OCI-LY1 (cell line): ENCODE results near the gene PTPRN2.

Experiments
- H2AFZ ChIP-seq: fragments of 200-600 bp; sonication (generic), shearing (Covaris generic); 2 replicates; pipeline ENCODE4 v1.6.0; 2014; ENCODE audit warnings: antibody characterized with exemption, mild to moderate bottlenecking, low read length
- H3F3A ChIP-seq: fragments of 200-600 bp; sonication (generic), shearing (Covaris generic); 2 replicates; pipeline ENCODE4 v1.6.0; 2014; ENCODE audit warnings: mild to moderate bottlenecking, antibody characterized with exemption, low read length, moderate library complexity; ENCODE audit not compliant: insufficient read depth
- H3K27ac ChIP-seq: fragments of 200-600 bp; sonication (generic); 2 replicates; pipeline ENCODE4 v1.5.1; 2014; ENCODE audit warnings: low read length, mixed run types, mild to moderate bottlenecking, low read depth; ENCODE audit not compliant: poor library complexity, severe bottlenecking
- H3K27me3 ChIP-seq: fragments of 200-600 bp; sonication (generic); 2 replicates; pipeline ENCODE4 v1.6.0; 2014; ENCODE audit warnings: antibody characterized with exemption, mild to moderate bottlenecking, low read length, moderate library complexity; ENCODE audit not compliant: insufficient read depth
- H3K36me3 ChIP-seq: fragments of 200-600 bp; sonication (generic); 2 replicates; pipeline ENCODE4 v1.6.1; 2014; ENCODE audit warnings: mild to moderate bottlenecking, antibody characterized with exemption, low read length, moderate library complexity, mixed read lengths; ENCODE audit not compliant: insufficient read depth
- H3K4me1 ChIP-seq: fragments of 200-600 bp; sonication (generic); 2 replicates; pipeline ENCODE4 v1.5.1; 2014; ENCODE audit warnings: mild to moderate bottlenecking, low read length, moderate library complexity; ENCODE audit not compliant: insufficient read depth, severe bottlenecking
- H3K4me2 ChIP-seq: fragments of 200-600 bp; sonication (generic), shearing (Covaris generic); 2 replicates; pipeline ENCODE4 v1.6.1; 2014; ENCODE audit warnings: low read length
- H3K4me3 ChIP-seq: fragments of 200-600 bp; sonication (generic); 2 replicates; pipeline ENCODE4 v1.5.1; 2014; ENCODE audit warnings: low read length, low read depth, mild to moderate bottlenecking, mixed read lengths; ENCODE audit not compliant: poor library complexity, severe bottlenecking
- H3K79me2 ChIP-seq: fragments of 200-600 bp; shearing (Covaris generic); 2 replicates; pipeline ENCODE4 v1.6.1; 2016; ENCODE audit warnings: mixed run types, low read length, mixed read lengths; ENCODE audit not compliant: insufficient read depth
- H3K9ac ChIP-seq: fragments of 200-600 bp; sonication (generic), shearing (Covaris generic); 2 replicates; pipeline ENCODE4 v1.6.1; 2014; ENCODE audit warnings: mild to moderate bottlenecking, low read length, mixed read lengths
- H3K9me2 ChIP-seq: fragments of 200-600 bp; sonication (generic), shearing (Covaris generic); 2 replicates; pipeline ENCODE4 v1.6.1; 2014; ENCODE audit warnings: low read depth, mild to moderate bottlenecking, low read length, mixed read lengths
- H3K9me3 ChIP-seq: fragments of 200-600 bp; shearing (Covaris generic); 2 replicates; pipeline ENCODE4 v1.6.1; 2014; ENCODE audit warnings: low read length, mixed read lengths
- H4K20me1 ChIP-seq: fragments of 200-600 bp; sonication (generic), shearing (Covaris generic); 2 replicates; pipeline ENCODE4 v1.6.0; 2016; ENCODE audit warnings: mild to moderate bottlenecking, low read length; ENCODE audit not compliant: insufficient read depth
- CTCF ChIP-seq: fragments of 200-600 bp; sonication (generic), shearing (Covaris generic); IDR thresholded peaks from 2 replicates; pipeline ENCODE4 v1.5.1; 2017; ENCODE audit warnings: mild to moderate bottlenecking, antibody characterized with exemption, low read length, moderate library complexity, mixed read lengths
- EZH2 ChIP-seq: fragments of 200-600 bp; sonication (generic), shearing (Covaris generic); IDR thresholded peaks from 2 replicates; pipeline ENCODE4 v1.8.0; 2017; ENCODE audit warnings: borderline replicate concordance, mixed run types, mild to moderate bottlenecking, antibody characterized with exemption, low read length, moderate library complexity, mixed read lengths

The PTPRN2 gene

GRCh38 chr7:157538735-157539134 is 1048.9 kb downstream of the PTPRN2 start:
- Histone ChIP-seq H3K9me2 (no peaks in the 10 kb centered on the region), H2AFZ (no peak overlapping the region), H3K36me3 (no peaks in the 10 kb centered on the region), H3K9ac (no peak overlapping the region), H3K27me3 (peaks cover 11% of the 10 kb centered on the region; the same call in 1 of the 2 replicates), H4K20me1 (no peaks in the 10 kb centered on the region), H3F3A (no peaks in the 10 kb centered on the region), H3K27ac (no peak overlapping the region), H3K4me3 (no peak overlapping the region), H3K9me3 (no peaks in the 10 kb centered on the region), H3K4me2 (no peak overlapping the region), H3K4me1 (no peaks in the 10 kb centered on the region), H3K79me2 (no peaks in the 10 kb centered on the region)
- no peak for TF ChIP-seq EZH2
- no peak for TF ChIP-seq CTCF

GRCh38 chr7:157538321-157538720 is 1049.3 kb downstream of the PTPRN2 start:
- H3K79me2 ChIP-seq = no peaks in the 10 kb centered on the region
- no peak overlapping the region for H3K9ac ChIP-seq
- no peaks in the 10 kb centered on the region for H3F3A ChIP-seq
- H2AFZ ChIP-seq = no peak overlapping the region
- peaks cover 7% of the 10 kb centered on the region; the same call in 1 of the 2 replicates for H3K27me3 ChIP-seq
- H3K4me1 ChIP-seq = no peaks in the 10 kb centered on the region
- no peaks in the 10 kb centered on the region for H4K20me1 ChIP-seq
- no peak overlapping the region for H3K27ac ChIP-seq
- no peaks in the 10 kb centered on the region for H3K36me3 ChIP-seq
- H3K4me3 ChIP-seq = no peak overlapping the region
- no peak for TF ChIP-seq CTCF
- no peak for TF ChIP-seq EZH2
- no peak overlapping the region for H3K4me2 ChIP-seq
- H3K9me2 ChIP-seq = no peaks in the 10 kb centered on the region
- H3K9me3 ChIP-seq = no peaks in the 10 kb centered on the region

GRCh38 chr7:157537056-157537455 is 1050.6 kb downstream of the PTPRN2 start:
- no peak overlapping the region for H3K4me2 ChIP-seq
- H3K79me2 ChIP-seq = no peaks in the 10 kb centered on the region
- no peaks in the 10 kb centered on the region for H3F3A ChIP-seq
- no peaks in the 10 kb centered on the region; the same call in 1 of the 2 replicates for H3K9me3 ChIP-seq
- no peak overlapping the region for H3K27ac ChIP-seq
- H4K20me1 ChIP-seq = no peaks in the 10 kb centered on the region
- no peaks in the 10 kb centered on the region for H3K4me1 ChIP-seq
- H3K27me3 ChIP-seq = peaks cover 5% of the 10 kb centered on the region; the same call in 1 of the 2 replicates
- no peak overlapping the region for H2AFZ ChIP-seq
- no peaks in the 10 kb centered on the region; the same call in 1 of the 2 replicates for H3K36me3 ChIP-seq
- TF ChIP-seq EZH2 (no peak), CTCF (no peak)
- no peak overlapping the region for H3K9ac ChIP-seq
- H3K9me2 ChIP-seq = no peaks in the 10 kb centered on the region
- no peak overlapping the region for H3K4me3 ChIP-seq
